ENCODE measurements around the gene ZFP36L2. TPM values are rescaled to one million over a fixed set of nuclear protein-coding genes. Genes with fewer than 3 reads are reported as not detected.

ZFP36L2 gene
- total and polyA plus RNA-seq, 2 experiments from 2014 or later: 37.9 to 38.4 TPM

DNA sequence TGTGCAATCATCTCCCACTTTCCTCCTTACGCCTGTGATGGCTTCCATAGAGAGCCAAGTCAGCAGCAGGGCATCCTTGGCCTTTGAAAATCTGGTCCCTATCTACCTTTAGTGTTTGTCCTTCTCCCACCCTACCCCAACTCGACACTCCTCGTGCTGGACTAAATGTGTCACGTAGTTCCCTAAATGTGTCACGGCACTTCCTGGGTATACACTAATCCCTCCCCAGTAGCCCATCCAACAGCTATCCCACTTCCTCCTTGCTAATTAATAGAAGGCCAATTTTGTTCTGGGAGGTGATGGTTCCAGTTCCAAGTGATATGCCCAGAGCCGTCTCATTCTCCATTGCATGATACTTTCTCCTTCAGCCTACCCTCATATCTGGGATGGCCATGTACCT, 36.5 kb upstream of the ZFP36L2 start:
- Histone ChIP-seq H3K4me3 (no peak overlapping the region), H4K20me1 (replicated peaks; ENCODE audit: insufficient read depth) (no peaks in the 10 kb centered on the region), H3K4me1 (ENCODE audit: insufficient read depth) (peaks cover 3% of the 10 kb centered on the region; the same call in 1 of the 2 replicates), H2AFZ (no peak overlapping the region), H3K27ac (ENCODE audit: low read depth) (no peak overlapping the region), H3F3A (replicated peaks; ENCODE audit: low read depth) (0 out of 2 replicates have a peak, but pooled peaks cover 3% of the 10 kb centered on the region), H3K27me3 (ENCODE audit: insufficient read depth) (no peaks in the 10 kb centered on the region), H3K4me2 (no peak overlapping the region), H3K36me3 (ENCODE audit: insufficient read depth) (no peaks in the 10 kb centered on the region), H3K79me2 (replicated peaks; ENCODE audit: insufficient read depth) (no peaks in the 10 kb centered on the region), H3K9me2 (ENCODE audit: insufficient read depth) (no peaks in the 10 kb centered on the region)
- Mint-ChIP-seq H3K4me1 (peaks cover 15% of the 10 kb centered on the region), H3K27ac (no peak overlapping the region), H3K9me3 (no peaks in the 10 kb centered on the region), H3K36me3 (ENCODE audit: low read depth) (no peaks in the 10 kb centered on the region), H3K4me3 (no peak overlapping the region), H3K27me3 (ENCODE audit: insufficient read depth, low read depth, poor library complexity) (no peaks in the 10 kb centered on the region)
- TF ChIP-seq ZNF114 (CRISPR knock-in tag; IDR thresholded peaks at IDR 0.05) (no peak), JUNB (IDR thresholded peaks at IDR 0.05; ENCODE audit: unreplicated experiment) (no peak), ZNF331 (CRISPR knock-in tag; IDR thresholded peaks at IDR 0.05; ENCODE audit: low read depth) (no peak), POLR2AphosphoS5 (IDR thresholded peaks at IDR 0.05; ENCODE audit: low read depth) (no peak), EZH2phosphoT487 (IDR thresholded peaks at IDR 0.05; ENCODE audit: unreplicated experiment) (no peak)
- TF ChIP-seq, protein P1, sequence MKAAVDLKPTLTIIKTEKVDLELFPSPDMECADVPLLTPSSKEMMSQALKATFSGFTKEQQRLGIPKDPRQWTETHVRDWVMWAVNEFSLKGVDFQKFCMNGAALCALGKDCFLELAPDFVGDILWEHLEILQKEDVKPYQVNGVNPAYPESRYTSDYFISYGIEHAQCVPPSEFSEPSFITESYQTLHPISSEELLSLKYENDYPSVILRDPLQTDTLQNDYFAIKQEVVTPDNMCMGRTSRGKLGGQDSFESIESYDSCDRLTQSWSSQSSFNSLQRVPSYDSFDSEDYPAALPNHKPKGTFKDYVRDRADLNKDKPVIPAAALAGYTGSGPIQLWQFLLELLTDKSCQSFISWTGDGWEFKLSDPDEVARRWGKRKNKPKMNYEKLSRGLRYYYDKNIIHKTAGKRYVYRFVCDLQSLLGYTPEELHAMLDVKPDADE (IDR thresholded peaks at IDR 0.05): no peak
- TF ChIP-seq, protein P2, sequence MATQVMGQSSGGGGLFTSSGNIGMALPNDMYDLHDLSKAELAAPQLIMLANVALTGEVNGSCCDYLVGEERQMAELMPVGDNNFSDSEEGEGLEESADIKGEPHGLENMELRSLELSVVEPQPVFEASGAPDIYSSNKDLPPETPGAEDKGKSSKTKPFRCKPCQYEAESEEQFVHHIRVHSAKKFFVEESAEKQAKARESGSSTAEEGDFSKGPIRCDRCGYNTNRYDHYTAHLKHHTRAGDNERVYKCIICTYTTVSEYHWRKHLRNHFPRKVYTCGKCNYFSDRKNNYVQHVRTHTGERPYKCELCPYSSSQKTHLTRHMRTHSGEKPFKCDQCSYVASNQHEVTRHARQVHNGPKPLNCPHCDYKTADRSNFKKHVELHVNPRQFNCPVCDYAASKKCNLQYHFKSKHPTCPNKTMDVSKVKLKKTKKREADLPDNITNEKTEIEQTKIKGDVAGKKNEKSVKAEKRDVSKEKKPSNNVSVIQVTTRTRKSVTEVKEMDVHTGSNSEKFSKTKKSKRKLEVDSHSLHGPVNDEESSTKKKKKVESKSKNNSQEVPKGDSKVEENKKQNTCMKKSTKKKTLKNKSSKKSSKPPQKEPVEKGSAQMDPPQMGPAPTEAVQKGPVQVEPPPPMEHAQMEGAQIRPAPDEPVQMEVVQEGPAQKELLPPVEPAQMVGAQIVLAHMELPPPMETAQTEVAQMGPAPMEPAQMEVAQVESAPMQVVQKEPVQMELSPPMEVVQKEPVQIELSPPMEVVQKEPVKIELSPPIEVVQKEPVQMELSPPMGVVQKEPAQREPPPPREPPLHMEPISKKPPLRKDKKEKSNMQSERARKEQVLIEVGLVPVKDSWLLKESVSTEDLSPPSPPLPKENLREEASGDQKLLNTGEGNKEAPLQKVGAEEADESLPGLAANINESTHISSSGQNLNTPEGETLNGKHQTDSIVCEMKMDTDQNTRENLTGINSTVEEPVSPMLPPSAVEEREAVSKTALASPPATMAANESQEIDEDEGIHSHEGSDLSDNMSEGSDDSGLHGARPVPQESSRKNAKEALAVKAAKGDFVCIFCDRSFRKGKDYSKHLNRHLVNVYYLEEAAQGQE (IDR thresholded peaks at IDR 0.05; ENCODE audit: unreplicated experiment): no peak
- TF ChIP-seq, protein P3, sequence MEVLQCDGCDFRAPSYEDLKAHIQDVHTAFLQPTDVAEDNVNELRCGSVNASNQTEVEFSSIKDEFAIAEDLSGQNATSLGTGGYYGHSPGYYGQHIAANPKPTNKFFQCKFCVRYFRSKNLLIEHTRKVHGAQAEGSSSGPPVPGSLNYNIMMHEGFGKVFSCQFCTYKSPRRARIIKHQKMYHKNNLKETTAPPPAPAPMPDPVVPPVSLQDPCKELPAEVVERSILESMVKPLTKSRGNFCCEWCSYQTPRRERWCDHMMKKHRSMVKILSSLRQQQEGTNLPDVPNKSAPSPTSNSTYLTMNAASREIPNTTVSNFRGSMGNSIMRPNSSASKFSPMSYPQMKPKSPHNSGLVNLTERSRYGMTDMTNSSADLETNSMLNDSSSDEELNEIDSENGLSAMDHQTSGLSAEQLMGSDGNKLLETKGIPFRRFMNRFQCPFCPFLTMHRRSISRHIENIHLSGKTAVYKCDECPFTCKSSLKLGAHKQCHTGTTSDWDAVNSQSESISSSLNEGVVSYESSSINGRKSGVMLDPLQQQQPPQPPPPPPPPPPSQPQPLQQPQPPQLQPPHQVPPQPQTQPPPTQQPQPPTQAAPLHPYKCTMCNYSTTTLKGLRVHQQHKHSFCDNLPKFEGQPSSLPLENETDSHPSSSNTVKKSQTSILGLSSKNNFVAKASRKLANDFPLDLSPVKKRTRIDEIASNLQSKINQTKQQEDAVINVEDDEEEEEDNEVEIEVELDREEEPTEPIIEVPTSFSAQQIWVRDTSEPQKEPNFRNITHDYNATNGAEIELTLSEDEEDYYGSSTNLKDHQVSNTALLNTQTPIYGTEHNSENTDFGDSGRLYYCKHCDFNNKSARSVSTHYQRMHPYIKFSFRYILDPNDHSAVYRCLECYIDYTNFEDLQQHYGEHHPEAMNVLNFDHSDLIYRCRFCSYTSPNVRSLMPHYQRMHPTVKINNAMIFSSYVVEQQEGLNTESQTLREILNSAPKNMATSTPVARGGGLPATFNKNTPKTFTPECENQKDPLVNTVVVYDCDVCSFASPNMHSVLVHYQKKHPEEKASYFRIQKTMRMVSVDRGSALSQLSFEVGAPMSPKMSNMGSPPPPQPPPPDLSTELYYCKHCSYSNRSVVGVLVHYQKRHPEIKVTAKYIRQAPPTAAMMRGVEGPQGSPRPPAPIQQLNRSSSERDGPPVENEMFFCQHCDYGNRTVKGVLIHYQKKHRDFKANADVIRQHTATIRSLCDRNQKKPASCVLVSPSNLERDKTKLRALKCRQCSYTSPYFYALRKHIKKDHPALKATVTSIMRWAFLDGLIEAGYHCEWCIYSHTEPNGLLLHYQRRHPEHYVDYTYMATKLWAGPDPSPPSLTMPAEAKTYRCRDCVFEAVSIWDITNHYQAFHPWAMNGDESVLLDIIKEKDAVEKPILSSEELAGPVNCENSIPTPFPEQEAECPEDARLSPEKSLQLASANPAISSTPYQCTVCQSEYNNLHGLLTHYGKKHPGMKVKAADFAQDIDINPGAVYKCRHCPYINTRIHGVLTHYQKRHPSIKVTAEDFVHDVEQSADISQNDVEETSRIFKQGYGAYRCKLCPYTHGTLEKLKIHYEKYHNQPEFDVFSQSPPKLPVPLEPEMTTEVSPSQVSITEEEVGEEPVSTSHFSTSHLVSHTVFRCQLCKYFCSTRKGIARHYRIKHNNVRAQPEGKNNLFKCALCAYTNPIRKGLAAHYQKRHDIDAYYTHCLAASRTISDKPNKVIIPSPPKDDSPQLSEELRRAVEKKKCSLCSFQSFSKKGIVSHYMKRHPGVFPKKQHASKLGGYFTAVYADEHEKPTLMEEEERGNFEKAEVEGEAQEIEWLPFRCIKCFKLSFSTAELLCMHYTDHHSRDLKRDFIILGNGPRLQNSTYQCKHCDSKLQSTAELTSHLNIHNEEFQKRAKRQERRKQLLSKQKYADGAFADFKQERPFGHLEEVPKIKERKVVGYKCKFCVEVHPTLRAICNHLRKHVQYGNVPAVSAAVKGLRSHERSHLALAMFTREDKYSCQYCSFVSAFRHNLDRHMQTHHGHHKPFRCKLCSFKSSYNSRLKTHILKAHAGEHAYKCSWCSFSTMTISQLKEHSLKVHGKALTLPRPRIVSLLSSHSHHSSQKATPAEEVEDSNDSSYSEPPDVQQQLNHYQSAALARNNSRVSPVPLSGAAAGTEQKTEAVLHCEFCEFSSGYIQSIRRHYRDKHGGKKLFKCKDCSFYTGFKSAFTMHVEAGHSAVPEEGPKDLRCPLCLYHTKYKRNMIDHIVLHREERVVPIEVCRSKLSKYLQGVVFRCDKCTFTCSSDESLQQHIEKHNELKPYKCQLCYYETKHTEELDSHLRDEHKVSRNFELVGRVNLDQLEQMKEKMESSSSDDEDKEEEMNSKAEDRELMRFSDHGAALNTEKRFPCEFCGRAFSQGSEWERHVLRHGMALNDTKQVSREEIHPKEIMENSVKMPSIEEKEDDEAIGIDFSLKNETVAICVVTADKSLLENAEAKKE (CRISPR knock-in tag; IDR thresholded peaks at IDR 0.05): no peak
- ATAC-seq (no peak), DNase-seq (ENCODE audit: low spot score) (no peak)

Measured in GM23338 (cell line).